NB4 (cell line): Measurements from ENCODE around the gene NTRK2.

Source experiments
- MYC ChIP-seq: IDR thresholded peaks from 2 replicates; pipeline ENCODE4 v1.6.1; 2011; ENCODE audit warnings: low read depth, low read length
- POLR2A ChIP-seq: IDR thresholded peaks from 2 replicates; pipeline ENCODE4 v1.6.1; 2011; ENCODE audit warnings: mild to moderate bottlenecking; ENCODE audit not compliant: insufficient read length; ENCODE audit errors: extremely low read depth
- TF ChIP-seq, protein P1 (sequence below): IDR thresholded peaks from one replicate; pipeline ENCODE4 v1.5.1; 2012; ENCODE audit warnings: low read depth, low read length
- TF ChIP-seq, protein P2 (sequence below): IDR thresholded peaks from 2 replicates; pipeline ENCODE4 v1.6.1; 2011; ENCODE audit warnings: low read depth, low read length

DNA sequence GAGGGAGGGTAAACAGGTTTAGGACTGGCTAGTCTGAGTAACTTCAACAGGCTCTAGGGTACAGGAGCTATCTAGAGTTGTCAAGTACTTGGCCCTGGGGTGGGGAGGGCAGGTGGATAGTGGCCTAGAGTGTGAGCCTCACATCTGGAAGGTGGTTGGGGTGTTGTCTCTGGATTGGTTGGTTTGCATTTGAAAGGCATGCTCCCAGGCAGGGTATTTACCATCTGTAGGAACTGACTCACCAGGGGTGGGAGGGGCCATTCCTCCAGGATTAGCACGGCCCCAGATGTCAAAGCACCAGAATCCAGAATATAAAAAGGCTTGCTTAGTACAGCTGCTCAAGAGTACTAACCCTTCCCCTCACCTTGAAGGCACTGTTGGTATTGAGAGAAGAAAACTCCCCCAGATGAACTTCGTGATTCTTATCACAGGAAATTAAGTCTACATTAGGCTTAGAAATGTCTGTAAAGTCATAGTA is 193.3 kb downstream of the NTRK2 start:
- TF ChIP-seq POLR2A, result no peak
- TF ChIP-seq, protein P1, sequence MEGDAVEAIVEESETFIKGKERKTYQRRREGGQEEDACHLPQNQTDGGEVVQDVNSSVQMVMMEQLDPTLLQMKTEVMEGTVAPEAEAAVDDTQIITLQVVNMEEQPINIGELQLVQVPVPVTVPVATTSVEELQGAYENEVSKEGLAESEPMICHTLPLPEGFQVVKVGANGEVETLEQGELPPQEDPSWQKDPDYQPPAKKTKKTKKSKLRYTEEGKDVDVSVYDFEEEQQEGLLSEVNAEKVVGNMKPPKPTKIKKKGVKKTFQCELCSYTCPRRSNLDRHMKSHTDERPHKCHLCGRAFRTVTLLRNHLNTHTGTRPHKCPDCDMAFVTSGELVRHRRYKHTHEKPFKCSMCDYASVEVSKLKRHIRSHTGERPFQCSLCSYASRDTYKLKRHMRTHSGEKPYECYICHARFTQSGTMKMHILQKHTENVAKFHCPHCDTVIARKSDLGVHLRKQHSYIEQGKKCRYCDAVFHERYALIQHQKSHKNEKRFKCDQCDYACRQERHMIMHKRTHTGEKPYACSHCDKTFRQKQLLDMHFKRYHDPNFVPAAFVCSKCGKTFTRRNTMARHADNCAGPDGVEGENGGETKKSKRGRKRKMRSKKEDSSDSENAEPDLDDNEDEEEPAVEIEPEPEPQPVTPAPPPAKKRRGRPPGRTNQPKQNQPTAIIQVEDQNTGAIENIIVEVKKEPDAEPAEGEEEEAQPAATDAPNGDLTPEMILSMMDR, result no peak
- TF ChIP-seq MYC, result no peak
- TF ChIP-seq, protein P2, sequence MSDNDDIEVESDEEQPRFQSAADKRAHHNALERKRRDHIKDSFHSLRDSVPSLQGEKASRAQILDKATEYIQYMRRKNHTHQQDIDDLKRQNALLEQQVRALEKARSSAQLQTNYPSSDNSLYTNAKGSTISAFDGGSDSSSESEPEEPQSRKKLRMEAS, result no peak
